Esophagus mucosa (tissue), 1 donor: ENCODE measurements around the gene NCKIPSD. TPM values are rescaled to one million over a fixed set of nuclear protein-coding genes. Genes with fewer than 3 reads are reported as not detected.

Experiments
- ATAC-seq: fragments of 200-7000 bp; cut with Tn5 transposase; one replicate; pipeline ENCODE4 v1.9.1; 2020
- total RNA-seq: library from RNA; stranded (reverse); gene quantifications from one replicate; pipeline ENCODE4 v1.2.4, GENCODE V29; 2023
- donor health status: DM: yes; HTN: yes; CAD: no.

The NCKIPSD gene
- total RNA-seq, 1 donor from 2014 or later: 12.6 TPM

GRCh38 chr3:48678056-48678455 is 7.7 kb downstream of the NCKIPSD start:
- ATAC-seq: no peak

DNA sequence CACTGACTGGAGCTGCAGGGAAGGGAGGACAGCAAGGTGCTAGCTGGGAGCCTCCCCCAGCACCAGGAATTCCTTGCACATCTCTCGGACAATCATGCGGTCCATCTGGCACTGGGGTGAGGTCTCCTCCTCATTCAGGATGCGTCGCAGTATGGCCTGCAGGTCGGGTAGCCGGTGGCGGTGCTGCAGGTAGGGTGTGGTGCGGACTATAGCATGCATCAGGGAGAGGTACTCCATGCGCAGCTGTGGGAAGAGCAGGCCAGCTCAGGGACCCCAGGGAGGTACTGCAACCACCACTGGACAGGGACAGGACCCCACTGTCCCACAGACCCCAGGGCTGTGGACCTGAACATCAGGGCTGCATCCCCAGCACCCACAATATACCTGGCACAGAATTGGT is 11.2 kb downstream of the NCKIPSD start:
- ATAC-seq: peak; percentile 11

GRCh38 chr3:48672522-48672921 is 13.2 kb downstream of the NCKIPSD start:
- ATAC-seq: no peak

DNA sequence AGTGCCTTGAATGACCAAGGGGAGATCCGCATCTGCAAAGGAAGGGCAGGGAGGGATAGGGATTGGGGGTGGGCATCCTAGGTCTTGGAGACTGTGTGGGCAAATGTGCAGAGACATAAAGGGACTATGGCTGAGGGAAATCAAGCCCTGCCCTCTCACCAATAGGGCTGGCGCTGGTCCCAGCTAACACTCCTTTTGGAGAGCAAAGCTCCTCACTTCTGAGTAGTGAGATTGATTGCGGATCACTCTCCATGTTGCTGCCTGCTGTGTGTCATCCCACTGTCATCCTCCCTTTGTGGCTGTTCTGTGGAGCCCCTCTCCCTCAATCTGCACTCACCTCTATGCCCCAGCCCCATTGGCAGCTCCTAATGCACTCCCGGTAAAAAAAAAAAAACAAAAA is 20.8 kb downstream of the NCKIPSD start:
- ATAC-seq: no peak

- ATAC-seq: no peak
These were observed 21.4 kb downstream of the NCKIPSD start for GRCh38 chr3:48664313-48664644.

DNA sequence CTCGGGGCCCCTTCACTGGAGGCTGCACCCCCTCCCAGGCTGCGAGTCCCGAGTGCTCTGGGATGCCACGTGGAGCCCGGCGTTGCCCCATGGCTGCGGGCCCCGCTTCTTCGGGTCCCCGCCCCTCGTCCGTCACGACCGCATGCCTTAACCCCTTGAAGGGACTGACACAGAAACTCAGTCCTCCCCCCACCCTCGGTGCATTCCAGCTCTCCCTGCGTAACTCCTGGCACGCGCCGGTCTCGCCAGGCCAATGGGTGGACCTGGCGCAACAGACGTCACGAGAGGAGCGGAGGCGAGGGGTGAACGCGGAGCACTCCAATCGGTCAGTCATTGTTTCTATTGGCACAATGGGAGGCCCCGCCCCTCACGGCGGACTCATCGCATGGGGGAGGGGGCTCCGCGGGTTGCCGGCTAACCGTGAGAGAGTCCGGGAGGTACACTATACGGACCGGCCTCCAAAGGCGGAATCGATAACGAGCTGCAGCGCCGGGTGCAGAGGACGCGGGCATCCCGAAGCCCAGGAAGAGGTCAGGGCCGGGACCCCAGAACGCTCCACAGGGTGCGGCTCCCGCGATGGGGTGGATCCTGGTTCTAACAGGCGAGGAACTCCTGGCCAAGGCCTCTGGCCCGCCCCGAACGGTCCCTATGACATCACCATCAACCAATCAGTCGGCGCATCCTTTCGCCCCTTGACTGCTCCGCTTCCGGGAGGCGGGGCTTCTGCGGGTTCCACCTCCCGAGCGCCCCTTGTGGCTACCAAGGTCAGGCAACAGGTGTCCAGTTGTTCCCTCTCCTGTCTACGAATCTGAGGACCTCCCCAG is 22.0 kb downstream of the NCKIPSD start:
- ATAC-seq: peak; percentile 88

GRCh38 chr3:48662753-48663488 is 22.8 kb downstream of the NCKIPSD start, which contains the start of gene CELSR3:
Gene CELSR3 (minus strand): TSS chr3:48662886. CDS start chr3:48662634, 252 bp downstream.
- peak; percentile 63 for ATAC-seq

GRCh38 chr3:48662145-48662752 is 23.5 kb downstream of the NCKIPSD start:
- no peak for ATAC-seq

DNA sequence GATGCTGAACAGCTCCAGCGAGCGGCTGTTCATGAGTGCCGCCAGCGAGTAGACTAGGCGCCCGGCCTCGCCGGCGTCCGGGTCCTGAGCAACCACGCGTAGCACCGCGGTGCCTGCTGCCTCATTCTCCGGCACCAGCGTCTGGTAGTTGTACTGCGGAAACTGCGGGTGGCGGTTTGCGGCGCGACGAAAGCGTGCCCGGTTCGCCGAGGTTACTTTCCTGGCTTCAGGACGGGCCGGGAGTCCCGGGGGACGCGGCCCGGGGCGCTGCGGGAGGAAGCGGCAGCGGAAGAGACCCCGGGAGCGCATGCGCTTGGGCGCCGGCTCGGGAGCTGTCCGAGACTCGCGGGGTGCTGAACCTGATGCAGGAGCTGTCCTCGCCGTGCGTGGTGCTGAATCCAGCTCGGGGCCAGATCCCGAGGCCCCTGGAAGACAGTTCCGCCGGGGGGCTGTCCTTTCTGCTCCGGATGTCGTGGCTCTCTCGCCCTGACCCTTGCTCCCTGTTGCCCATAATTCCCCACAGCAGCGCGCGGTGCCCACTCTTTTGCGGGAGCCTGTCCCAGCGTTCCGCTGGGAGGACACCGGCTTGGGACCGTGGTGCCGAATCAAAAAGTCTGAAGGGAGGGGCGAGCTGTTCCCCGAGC is 24.1 kb downstream of the NCKIPSD start:
- ATAC-seq: peak; percentile 29

- no peak for ATAC-seq
These were observed 24.8 kb downstream of the NCKIPSD start for GRCh38 chr3:48660800-48661400.

DNA sequence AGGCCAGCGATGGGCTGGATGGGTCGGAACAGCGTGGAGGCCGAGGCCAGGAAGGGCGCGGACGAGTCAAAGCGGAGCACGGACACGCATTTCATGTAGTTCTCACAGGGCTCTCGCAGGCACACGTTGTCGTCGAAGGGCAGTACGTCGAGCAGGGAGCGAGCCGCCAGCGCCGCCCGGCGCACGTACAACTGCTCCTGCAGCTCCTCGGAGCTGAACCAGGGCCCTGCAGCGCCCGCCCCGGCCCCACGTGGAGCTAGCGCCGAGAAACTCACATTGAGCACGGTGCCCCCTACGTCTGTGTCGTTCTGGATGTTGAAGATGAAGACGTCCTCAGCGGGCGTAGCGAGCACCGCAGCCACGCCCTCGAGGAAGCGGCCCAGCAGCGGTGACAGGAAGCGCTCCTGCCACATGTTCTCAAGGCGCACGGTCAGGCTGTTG is 28.9 kb downstream of the NCKIPSD start:
- no peak for ATAC-seq

DNA sequence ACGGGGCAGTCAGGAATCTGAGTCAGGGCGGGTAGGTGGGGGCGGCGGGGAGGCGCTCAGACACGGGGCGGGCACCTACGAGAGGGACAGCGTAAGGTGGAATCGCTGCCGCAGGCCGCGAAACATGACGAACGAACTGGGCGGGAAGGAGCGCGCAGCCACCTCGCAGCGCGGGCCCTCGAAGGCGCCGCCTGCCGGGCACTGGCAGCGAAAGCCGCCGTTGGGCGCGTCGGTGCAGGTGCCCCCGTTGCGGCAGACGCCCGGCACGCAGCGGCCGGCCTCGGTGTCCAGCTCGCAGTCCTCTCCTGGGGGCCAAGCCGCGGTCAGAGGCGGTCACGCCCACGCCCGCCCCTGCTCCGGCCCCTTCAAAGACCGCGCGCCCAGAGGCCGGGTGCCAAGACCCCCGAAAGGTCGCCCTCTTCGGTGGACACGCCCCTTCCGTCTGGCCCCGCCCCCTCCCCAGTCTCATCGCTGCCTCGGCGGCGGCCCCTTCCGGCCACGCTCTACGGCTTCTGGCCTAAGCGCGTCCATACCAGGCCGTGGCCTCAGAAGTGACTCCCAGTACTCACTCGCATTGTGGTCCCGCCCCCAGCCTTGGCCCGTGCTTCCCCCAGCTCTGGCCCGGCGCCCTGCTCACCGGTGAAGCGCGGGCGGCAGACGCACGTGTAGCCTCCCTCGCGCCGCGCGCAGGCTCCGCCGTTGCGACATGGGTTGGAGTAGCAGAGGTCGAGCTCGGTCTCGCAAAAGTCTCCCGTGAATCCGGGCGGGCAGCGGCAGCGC is 29.5 kb downstream of the NCKIPSD start:
- ATAC-seq: peak; percentile 71

GRCh38 chr3:48655606-48656005 is 30.1 kb downstream of the NCKIPSD start:
- ATAC-seq: no peak

DNA sequence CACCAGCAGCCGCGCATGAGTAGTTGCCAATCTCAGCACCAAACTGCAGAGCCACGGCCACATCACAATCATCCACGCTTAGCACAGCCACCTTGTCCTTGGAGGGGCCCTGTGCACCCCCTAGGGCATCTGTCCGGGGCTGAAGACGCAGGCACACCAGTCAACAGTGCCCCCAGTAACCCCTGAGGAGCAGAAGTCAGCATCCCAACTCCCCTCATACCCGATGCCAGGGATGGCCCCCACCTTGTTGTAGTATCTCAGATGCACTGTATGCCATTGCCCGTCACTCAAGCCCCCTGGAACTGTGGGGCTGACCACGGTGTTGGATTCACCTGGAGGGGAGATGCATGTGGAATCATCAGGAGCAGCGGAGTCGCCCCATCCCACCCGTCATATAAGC is 30.7 kb downstream of the NCKIPSD start:
- no peak for ATAC-seq

GRCh38 chr3:48652923-48653715 is 32.6 kb downstream of the NCKIPSD start:
- no peak for ATAC-seq

DNA sequence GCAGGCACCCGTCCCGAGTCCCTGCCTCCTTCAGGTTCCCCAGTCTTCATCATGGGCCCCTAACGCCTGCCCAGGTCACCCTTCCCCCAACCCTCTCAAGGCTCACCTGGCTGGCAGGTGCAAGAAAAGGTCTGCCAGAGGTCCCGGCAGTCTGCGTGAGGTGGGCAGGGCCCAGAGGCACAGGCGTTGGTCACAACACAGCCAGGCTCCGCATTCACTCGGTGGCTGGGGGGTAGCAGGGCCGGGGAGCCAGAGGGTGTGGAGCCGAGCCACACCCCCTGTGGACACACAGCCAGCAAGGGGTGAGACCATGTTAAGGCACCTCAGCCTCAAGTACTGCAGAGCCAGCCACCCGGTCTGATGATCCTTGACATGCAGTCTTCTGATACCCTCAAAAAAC is 33.9 kb downstream of the NCKIPSD start:
- ATAC-seq: no peak

DNA sequence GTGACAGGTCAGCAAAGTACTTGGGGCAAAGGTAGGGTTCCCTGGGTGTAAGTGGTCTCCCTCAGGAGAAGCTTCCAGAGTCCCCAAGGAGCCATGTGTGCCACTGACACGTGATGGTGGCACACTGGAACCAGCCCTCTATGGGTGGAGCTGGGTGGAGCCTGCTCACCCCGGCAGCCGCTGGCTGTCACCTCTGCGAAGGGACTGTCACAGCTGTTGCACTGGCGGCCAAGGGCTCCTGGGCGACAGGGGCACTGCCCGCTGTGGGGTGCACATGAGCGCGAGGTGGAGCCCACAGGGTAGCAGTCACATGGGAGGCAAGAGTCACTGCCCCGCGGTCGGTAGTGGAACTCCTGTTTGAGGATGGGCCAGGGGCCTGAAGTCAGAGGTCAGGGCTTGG is 35.0 kb downstream of the NCKIPSD start:
- ATAC-seq: no peak

DNA sequence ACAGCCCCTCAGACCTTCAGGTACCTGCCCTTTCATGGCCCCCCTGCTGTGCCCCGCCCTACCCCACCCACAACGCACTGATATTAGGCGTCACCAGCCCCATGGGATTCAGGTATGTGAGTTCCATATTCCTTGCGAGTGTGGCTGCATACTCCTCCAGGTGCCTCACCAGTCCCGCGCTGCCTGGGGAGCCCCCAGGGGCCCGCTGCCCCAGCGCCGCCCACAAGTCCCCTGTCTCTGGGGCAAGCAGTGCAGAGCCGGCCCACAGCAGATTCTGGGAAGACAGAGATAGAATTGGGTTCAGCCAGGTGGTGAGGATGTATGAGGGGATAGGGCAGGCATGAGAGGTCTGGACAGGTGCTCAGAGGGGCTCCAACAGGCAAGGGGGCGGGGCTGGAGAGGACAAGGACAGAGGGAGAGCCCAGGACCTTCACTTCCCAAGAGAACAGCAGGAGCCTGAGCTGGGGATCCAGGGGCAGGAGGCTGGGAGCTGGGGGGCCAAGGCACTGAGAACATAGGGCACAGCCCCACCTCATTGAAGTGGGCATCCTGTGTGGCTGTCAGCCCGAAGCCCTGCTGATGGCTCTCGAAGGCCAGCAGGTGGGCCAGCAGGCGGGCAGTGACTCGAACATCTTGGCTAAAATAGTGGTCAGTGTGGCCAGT is 37.4 kb downstream of the NCKIPSD start:
- ATAC-seq: no peak

DNA sequence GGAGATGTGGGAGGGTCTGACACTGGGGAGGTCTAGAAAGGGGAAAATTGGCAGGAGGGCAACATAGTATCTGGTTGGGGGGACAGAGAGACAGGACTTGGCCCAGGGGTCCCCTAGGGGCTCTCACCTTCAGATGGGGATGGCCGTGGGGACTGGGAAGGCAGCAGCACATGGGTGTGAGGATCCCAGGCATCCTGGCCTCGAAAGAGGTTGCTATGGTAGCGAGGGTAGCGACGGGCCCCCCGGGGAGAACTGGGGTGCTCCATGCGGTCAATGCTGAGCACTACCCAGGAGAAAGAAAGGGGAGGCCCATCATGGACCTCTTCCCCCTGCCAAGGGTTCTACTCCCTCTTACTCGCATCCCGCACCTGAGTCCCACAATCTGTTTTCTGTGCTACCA is 38.0 kb downstream of the NCKIPSD start:
- no peak for ATAC-seq
